ENCODE data around the gene GABRR1.
A peak's percentile ranks its signal among the peaks of the same experiment; 100 is the strongest.
"Not testable (repeated sequence)": the region's sequence is repeated elsewhere in the genome, so short reads cannot be mapped to it uniquely, and the experiment has no call there.

Gene GABRR1

GRCh38 chr6:89148016-89148750, 69.0 kb downstream of the GABRR1 start:
- DNase-seq, result no peak

GRCh38 chr6:89146718-89147700, 70.1 kb downstream of the GABRR1 start:
- DNase-seq, result no peak

GRCh38 chr6:89145956-89146717, 71.0 kb downstream of the GABRR1 start, which contains the start of gene PM20D2:
Gene PM20D2 (plus strand): TSS chr6:89146055. CDS start chr6:89146145, 90 bp downstream.
- peak in 1 of 2 experiments; percentile 2 for DNase-seq

GRCh38 chr6:89145091-89145955, 71.8 kb downstream of the GABRR1 start:
- peak in 1 of 2 experiments; percentile 9 for DNase-seq

- no peak for DNase-seq
Observed at GRCh38 chr6:89144354-89144906, 72.7 kb downstream of the GABRR1 start.

GRCh38 chr6:89140347-89141156, 76.6 kb downstream of the GABRR1 start:
- no peak for DNase-seq

GRCh38 chr6:89139509-89140346, 77.4 kb downstream of the GABRR1 start:
- DNase-seq, result no peak

GRCh38 chr6:89138173-89138572, 79.0 kb downstream of the GABRR1 start:
- DNase-seq, result no peak

- no peak for DNase-seq
Observed at GRCh38 chr6:89134723-89135122, 82.4 kb downstream of the GABRR1 start.

GRCh38 chr6:89133981-89134380, 83.2 kb downstream of the GABRR1 start:
- no peak for DNase-seq

GRCh38 chr6:89132057-89132456, 85.1 kb downstream of the GABRR1 start:
- no peak for DNase-seq

GRCh38 chr6:89131599-89131998, 85.6 kb downstream of the GABRR1 start:
- DNase-seq, result no peak

GRCh38 chr6:89128256-89128671, 88.9 kb downstream of the GABRR1 start:
- DNase-seq, result not testable (repeated sequence)
